GM21526 (cell line): Measurements from ENCODE around the gene CENPP.
"Not testable (repeated sequence)": the region's sequence is repeated elsewhere in the genome, so short reads cannot be mapped to it uniquely, and the experiment has no call there.

Experiments
- ATAC-seq: cut with Tn5 transposase; IDR thresholded peaks from one replicate; pipeline ENCODE4 v1.9.1; 2021; ENCODE audit warnings: moderate library complexity; ENCODE audit not compliant: unreplicated experiment, low FRiP score

The CENPP gene

DNA sequence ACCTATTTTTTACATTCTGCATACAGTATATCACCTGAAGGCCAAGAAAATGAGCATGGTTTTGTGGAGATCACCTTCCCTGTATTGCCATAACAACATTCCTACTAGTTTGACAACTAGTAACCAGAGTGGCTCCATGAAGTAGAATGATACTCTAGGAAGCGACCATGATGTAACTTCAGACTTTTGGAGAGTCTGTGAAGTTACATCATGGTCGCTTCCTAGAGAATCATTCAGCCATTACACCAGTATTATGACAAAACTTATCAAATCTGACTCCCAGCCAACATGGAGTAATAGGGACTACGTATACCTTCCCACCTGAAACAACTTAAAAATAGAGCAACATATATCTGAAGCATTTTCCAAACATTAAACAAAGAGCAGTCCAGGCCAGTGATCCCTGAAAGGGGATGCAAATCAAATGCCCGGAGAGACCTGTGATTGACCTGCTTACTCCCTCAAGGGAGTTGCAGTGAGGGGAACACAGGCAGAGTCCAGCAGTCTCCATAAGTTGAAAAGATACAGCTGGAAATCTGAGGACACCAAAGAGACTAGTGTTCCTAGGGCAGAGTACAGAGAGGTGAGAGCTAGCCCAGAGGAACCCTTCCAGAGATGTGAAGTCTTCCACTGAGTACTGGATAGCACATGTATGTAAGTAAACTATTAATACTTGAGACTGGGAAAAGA is 202.2 kb downstream of the CENPP start:
- no peak for ATAC-seq

DNA sequence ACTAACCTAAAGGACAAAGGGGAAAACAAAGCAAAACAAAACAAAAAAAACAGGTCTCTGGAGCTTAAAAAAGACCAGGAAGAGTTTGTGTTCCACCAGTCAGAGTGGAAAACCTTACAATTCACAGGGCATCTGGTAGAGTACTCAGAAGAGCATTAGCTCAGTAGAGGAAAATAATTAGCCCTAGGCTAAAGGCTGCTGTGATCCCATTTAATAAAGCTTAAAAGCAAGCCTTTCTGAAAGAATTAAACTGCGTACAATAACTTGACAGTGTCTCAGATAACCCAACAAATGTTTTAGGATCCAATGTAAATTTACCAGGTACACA is 202.7 kb downstream of the CENPP start:
- no peak for ATAC-seq

DNA sequence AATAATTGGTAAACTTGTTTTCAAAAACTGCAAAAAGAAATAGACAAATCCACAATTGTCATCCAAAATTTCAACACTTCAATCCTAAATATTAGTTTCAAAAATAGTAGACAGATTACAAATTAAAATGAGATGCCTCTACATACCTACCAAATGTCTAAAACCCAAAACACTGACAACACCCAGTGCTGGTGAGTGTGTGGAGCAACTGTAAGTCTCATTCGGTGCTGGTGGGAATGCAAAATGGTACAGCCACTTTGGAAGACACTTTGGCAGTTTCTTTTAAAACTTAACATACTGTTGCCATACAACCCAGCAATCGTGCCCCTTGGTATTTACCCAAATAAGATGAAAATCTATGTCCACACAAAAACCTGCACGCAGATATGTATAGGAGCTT is 203.4 kb downstream of the CENPP start:
- no peak for ATAC-seq

DNA sequence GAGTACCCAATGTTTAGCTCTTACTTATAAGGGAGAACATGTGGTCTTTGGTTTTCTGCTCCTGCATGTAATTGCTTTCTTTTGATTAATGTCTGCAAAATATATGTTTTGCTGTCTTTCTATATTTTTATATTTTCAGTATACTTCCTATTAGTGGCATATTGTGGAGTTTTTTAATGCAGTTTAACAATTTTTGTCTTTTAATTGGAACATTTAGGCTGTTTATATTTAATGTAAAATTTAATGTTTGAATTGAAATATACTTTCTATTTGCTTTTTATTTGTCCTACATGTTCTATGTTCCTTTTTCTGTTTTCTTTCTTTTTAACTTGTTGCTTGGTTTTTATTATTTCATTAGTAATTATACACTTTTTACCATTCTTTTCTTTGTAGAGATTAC is 205.1 kb downstream of the CENPP start:
- ATAC-seq = no peak

DNA sequence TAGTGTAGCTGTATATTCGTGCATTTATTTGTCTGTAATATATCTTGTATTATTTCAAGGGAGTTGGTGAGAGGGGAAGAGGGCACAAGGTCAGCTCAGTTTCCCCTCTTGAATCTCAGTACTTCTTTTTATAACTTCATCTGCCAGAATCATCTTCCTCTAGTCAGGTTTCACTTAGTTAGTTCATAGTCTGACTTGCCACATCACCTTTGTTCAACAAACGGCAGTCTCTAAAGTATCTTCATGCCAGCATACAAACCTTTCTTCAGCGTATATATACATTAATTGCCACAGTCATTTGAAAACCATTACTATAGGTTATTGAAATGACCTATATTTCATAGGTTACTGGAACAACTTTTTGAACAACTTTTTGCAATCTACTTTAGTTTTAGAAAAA is 208.5 kb downstream of the CENPP start:
- ATAC-seq = no peak

DNA sequence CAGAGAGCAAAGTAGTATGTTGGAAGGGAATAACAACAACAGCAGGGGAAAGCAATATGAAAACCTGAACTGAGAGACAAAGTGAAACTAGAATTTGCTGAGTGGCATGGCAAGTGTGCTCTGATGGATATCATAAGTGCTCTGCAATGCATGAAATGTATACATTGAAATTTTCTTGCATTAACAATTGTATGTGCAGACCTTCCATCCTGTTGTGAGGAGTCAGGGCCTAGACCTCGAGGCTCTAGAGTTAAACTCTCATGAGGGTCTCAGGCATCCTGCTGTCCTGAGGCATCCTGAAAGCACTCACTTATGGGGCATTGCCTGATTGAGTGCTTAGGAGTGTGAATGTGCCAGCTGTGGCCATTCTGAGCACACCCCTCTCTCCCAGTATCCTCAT is 208.9 kb downstream of the CENPP start:
- no peak for ATAC-seq

DNA sequence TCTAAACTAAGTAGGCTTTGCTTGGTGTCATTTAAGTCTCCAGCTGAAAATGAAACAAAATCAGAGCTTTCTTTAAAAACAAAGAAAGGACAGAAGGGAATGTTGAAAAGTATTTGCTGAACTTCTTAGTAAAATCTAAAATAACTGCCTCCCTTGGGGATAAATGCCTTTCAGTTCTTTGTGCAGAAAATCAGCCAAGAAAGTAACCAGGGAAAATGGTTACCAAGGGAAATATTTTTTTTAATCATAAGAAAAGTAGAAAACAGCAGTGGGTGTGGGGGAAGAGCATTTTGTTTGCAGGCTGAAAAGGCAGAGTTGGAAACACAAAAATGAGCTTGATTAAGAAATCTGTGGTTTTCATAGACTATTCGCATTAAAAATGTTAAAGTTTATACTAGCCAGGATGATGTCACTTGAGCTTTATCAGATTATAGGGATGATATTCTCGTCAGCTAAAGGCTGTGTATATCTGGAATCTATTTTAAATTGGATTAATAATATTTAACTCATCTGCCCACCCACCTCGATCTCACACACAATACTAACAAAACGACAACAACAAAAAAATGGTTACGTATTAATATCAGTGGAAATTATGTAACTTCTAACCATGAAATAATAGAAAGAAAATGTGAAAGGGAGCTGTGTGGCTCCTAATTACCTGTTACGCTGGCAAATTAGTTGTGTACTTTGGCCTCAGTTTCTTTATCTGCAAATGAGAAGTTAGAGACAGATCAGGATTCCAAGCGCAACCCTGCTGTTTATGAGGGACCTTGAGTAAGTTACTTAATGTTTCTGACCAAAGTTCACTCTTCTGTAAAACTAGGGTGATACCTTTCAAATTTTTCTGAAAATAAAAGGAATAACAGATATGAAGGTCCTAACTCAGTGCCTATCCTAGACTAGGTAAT is 210.4 kb downstream of the CENPP start, which contains the start of gene ECM2:
TSS of gene ECM2 (minus strand) at position 51 of the 911 bp plus-strand sequence. CDS start 13,124 bp downstream, outside the sequence.
- no peak for ATAC-seq

DNA sequence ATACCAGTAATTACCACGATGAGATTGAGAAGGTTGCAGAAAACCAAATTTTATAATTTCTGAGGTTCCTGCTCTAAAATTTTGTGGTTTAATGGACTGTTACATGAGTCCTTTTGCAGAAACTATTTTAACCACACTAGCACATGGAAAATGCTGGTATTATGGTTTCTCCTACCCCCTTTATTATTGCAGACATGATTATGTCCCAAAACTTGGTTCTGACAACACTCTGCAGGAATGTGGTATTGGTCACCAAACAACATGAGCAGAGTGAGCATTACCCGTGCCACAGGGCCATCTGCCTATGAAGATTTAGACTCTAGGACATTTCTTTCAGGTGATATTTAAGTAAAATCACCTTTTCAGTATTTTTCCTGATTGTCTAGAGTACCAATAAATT is 212.8 kb downstream of the CENPP start:
- no peak for ATAC-seq

DNA sequence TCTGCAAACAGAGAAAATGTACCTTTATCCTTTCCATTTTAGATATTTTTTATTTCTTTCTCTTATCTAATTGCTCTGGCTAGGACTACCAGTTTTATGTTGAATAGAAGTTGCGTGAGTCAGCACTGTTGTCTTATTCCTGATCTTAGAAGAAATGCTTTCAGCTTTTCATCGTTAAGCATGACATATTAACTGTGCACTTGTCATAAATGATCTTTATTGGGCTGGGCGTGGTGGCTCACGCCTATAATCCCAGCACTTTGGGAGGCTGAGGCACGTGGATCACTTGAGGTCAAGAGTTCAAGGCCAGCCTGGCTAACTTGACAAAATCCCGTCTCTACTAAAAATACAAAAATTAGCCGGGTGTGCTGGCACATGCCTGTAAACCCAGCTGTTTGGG is 218.2 kb downstream of the CENPP start:
- ATAC-seq = no peak

DNA sequence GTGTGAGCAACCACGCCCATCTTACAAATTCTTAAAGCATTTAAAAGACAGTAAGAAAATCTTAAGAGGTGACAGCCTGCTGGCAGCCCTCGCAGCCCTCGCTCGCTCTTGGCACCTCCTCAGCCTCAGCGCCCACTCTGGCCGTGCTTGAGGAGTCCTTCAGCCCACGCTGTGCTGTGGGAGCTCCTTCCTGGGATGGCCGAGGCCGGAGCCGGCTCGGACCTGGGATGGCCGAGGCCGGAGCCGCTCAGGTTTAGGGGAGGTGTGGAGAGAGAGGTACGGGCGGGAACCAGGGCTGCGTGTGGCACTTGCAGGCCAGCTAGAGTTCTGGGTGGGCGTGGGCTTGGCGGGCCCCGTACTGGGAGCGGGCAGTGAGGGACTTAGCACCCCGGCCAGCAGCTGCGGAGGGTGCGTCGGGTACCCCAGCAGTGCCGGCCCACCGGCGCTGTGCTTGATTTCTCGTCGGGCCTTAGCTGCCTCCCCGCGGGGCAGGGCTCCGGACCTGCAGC is 219.3 kb downstream of the CENPP start:
- no peak for ATAC-seq

DNA sequence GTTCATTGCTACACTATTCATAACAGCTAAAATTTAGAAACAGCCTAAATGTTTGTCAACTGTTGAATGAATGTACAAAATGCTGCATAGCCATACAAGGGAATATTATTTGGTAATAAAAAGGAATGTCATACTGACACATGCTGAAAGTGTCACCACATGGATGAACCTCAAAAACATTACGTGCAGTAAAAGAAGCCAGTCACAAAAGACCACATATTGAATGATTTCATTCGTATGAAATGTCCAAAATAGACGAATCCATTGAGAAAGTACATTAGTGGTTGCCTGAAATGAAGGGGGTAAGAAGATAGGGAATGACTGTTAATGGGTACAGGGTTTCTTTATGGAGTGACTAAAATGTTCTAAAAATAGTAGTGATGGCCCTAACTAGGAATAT is 221.6 kb downstream of the CENPP start:
- no peak for ATAC-seq

DNA sequence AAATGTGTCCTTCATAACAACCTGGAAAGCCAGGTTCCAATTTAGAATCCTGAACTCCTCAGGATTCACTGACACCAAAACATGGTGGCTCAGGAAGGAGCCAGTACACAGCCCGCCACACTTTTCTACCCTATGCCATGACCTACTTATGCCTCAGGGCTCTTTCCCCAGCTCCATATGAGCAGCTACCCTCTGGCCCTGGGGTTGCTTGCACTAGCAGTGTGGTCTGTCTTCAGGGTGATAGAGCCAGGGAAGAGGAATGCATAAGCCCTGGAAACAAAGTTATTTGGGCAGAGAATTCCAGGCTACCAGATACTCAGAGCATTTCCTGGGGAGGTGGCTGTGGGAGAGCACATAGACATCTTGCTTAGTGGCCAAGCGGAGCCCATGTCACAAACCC is 225.0 kb downstream of the CENPP start:
- no peak for ATAC-seq

DNA sequence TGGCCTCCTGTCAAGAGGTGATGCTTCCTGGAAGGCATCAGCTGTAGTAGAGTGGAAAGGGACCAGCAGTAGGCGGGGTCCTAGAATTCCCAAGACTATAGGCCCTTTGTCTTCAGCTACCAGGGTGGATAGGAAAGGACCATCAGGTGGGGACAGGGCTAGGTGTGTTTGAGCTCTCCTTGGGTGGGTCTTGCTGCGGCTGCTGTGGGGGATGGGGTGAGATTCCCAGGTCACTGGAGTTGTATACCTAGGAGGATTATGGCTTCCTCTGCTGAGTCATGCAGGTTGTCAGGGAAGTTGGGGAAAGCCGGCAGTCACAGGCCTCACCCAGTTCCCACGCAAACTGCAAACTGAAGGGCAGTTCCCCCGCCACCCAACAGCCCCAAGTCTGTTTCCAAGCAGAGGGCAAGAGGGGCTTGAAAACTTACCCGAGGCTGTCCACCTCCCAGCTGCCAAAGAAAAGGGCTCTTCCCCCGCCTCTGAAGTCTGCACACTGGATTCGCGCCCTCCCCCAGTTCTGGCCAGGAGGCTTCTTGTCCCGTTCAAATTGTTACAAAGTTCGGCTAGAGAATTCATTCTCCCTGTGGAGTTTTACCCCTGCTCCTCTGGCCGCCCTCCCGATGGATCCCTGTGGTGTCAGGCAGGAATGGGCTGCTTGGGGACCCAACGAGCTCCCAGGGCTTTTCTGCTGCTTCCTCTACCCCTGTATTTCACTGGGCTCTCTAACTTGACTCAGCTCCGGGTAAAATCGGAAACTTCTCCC is 233.0 kb downstream of the CENPP start:
- no peak for ATAC-seq

DNA sequence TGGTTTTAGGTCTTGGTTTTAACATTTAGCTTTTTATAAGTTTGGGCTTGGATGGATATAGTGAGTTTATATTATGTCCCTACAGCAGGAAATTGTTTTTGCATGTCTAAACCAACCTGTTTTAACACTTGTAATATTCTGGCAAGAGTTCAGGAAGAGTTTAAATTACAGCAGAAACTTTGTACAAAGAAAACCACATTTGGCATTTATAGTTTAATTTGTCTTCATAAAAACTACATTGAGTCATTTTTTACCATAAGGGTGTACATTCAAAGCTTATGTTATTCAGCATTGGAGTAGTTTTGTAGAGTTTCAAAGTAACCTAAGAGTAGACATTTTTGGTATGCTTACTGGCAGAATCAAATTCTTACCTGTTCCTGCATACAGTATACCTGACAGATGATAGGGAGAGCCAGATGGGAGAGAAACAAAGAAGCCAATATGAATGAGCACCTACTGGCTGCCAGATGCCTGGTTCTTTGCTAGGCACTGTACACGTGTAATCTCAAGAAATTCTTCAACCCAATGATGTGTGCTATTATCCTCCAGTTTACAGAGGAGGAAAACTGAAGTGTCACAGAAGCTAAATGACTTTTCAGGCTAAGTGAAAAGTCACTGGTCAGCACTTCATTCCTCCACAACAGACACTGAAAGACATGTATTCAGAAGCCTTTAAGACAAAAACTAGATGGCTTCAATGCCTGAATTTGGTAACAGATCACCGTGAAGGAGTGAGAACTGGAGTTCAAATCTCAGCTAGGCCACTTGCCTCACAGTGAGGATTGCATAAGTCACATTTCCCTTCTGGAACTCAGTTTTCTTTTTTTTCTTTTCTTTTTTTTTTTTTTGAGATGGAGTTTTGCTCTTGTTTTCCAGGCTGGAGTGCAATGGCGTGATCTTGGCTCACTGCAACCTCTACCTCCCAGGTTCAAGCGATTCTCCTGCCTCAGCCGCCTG is 235.9 kb downstream of the CENPP start:
- no peak for ATAC-seq

DNA sequence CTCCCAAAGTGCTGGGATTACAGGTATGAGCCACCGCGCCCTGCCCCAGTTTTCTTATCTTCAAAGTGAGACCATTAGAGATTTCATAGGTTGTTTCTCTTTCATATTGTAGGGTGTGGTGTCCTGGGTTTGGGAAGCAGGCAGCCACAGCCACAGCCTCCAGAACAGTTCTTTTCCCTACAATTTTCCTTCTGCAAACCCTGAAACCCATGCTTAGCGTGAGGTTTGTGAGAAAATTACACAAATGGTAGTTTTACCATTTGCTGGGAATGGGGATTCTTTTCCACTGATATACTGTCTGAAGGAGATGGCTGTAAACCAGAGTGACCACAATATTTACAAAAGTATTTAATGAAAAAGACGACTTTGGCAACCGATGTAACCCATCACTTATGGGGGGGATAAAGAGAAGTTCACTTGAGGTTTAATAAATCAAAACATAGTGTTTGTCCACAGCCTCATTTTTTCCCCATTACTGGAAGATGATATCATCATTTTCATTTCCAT is 236.8 kb downstream of the CENPP start:
- ATAC-seq = no peak

DNA sequence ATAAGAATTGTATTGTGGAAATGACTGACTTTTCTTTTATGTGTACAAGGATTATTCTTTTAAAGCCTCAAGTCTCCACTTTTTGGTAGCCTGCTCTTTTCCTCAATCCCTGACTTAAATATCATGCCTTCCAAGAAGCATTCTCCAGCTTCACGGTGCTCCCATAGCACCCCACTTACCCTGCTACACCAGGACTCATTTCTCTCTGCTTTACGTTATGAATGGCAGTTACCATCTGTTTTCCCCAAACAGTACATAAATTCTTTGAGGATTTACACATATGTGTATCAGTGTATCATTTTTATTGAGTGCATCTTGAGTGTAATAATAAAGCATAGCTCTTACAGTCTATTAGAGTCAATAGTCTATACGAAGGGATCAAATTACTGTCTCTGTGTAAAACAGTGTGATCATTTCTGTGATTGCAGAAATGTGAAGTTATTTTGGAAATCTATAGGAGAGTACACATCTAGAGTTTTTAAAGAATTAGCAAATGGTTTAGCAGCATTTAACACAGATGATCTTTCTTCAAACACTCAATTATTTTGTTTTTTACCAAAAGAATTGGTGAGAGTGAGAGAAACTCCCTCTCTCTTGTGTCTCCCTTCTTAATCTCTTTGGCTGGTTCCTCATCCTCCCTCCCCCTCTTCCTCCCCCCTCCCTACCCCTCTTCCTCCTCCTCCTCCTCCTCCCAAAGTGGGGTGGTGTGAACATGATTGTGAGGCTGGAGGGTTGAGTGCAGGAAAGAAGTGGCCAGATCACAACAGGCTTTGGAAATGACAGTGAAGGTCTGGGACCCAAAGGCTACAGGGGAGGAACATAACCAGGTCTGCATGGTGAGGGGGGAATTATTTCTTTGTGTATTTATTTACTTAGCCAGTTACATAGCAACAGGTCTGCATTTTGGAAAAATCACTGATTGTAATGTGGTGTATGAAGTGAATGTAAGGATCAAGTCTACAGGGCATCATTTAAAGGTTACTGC is 237.7 kb downstream of the CENPP start:
- ATAC-seq = no peak

DNA sequence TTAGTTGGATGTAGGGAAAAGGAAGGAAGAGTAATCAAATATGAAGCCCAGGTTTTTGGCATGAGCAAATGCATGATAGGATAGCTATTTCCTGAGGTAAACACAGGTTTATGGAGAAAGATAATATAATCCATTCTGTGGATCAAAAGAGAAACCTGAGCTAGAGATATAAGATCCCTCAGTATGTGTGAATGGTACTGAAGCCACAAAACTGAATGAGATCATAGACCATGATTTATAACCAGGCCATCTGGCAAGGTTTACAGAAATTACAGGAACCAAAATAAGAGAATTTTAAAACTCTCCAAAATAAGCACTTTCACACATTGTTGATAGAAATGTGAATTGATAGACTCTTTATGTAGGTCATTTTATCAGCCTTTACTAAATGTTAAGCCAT is 238.8 kb downstream of the CENPP start:
- ATAC-seq = no peak

DNA sequence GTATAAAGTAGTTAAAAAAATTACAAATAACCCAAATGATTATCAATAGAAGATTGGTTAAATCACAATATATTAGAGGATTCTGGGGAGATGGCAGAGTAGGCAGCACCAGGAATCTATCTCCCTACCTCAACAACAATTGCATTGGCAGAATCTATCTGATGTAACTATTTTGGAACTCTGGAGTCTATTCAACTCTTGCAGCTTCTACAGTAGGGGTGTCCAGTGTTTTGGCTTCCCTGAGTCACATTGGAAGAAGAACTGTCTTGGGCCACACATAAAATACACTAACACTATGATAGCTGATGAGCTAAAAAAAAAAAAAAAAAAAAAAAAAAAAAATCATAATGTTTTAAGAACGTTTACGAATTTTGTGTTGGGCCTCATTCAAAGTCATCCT is 239.2 kb downstream of the CENPP start:
- no peak for ATAC-seq

DNA sequence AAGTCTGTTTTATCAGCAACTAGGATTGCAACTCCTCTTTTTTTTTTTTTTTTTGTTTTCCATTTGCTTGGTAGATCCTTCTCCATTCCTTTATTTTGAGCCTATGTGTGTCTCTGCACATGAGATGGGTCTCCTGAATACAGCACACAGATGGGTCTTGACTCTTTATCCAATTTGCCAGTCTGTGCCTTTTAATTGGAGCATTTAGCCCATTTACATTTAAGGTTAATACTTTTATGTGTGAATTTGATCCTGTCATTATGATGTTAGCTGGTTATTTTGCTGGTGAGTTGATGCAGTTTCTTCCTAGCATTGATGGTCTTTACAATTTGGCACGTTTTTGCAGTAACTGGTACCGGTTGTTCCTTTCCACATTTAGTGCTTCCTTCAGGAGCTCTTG is 246.1 kb downstream of the CENPP start:
- ATAC-seq = not testable (repeated sequence)
